Suppressor macrophage treated with lipopolysaccharide for 1 hour (primary cell): Measurements from ENCODE around the gene MCOLN2.
A peak's percentile ranks its signal among the peaks of the same experiment; 100 is the strongest.
"Not testable (repeated sequence)": the region's sequence is repeated elsewhere in the genome, so short reads cannot be mapped to it uniquely, and the experiment has no call there.

ENCODE experiments used
- DNase-seq, 3 donors: peaks; one replicate each; pipeline ENCODE4 v3.0.0-alpha.2; 2020 to 2022

Gene MCOLN2

DNA sequence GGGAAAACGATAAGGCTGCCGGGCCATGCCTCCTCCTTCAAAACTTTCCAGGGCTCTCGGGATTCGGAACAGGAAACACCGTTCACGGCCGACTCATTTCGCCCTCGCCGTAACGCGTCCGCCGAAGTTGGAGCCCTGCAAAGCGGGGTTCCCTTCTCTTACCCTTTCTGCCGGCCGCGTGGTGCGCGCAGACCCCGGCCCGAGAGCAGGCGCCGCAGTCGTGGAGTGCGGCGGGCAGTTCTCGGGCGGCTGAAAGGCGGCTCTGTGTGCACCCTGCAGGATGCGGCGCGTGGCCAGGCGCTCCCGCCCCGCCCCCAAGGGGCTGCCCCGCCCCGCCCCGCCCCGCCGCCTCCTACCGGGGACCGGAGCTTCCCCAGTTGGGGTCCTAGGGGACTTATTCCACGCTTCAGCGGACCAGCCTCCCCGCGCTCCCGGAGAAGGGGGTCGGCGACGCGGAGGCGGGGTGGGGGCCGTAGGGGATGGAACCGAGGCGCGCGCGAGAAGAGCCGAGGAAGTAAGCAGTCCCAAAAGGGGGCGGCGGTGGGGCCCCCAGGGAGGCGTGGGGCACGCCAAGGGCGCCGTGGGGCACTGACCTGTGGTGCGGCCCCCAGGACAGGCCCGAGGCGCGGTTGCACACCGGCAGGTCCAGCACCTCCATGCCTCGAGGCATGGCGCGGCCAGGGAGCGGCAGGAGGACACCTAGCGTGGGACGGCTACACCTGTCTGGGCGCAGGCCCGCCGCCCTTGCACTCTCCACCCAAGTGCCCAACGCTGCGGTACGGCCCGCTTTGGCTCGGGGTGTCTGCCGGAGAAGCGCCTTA is at the start of gene MCOLN2:
Gene MCOLN2, minus strand, starts transcription at position 268 of the 821 bp plus-strand sequence. Its CDS starts 241 bp downstream, at position 27.
- DNase-seq, result peak; percentile 56 to 91 (median 72)

DNA sequence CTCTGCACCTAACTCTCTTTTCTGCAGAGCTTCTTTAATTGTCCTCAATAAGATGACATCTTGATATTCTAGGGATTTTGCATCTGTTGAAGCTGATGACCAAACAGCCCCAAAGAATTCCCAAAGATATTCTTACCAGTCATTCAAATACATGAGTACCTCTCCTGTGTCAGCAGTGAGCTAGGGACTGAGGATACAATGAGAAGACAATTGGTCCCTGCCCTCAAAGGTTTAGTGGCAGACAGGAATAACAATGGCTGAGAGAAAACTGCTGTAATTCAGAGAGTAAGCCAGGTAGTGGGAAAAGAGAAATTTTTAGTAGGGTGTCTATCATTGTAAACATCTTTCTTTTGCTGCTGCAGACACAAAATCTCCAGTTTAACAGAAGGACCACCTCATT is 45.5 kb upstream of the MCOLN2 start:
- DNase-seq, result no peak

DNA sequence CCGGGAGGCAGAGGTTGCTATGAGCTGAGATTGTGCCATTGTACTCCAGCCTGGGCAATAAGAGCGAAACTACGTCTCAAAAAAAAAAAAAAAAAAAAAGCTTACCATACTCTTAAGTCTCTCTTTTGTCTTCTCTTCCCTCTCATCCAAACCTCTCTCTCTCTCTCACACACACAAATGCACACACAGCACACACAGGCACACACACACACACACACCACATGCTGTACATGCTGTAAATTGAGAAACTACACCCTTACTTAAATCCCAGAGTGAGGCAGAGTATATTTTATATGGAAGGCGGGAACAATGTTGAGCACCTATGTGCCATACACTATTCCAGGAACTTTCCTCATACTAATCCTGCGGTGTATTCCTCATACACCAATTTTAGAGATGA is 44.9 kb upstream of the MCOLN2 start:
- DNase-seq, result no peak

DNA sequence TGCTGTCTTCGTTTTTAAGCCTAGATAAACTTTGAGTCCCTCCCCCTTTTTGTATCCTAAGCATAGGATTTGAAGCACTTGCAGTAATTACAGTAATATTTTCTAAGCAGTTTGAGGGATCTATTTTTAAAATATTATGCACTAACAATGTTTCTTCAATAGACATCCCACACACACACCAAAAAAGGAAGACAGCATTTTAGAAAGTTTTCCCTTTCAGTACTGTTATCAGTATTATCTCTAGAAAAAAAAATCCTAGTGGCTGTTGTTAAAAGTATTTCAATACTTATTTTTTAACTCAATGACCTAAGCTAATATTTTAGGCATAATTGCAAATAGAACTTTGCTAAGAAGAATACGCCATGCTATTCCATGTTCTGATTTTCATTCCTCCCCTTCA is 36.3 kb upstream of the MCOLN2 start:
- no peak for DNase-seq

DNA sequence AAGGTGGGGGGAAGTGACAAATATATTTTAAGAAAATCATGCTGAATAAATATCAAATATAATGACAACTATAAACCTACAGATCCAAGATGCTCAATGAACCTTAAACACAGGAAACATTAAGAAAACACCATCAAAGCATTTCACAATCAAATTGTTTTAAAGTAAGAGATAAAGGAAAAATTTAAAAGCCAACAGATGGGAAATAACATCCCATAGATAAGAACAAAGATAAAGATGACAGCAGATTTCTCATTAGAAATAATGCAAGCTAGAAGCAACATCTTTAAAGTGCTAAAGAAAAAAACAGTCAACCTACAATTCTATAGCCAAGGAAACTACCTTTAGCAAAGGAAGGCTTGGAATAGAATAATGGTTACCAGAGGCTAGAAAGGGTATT is 33.6 kb upstream of the MCOLN2 start:
- DNase-seq, result no peak

DNA sequence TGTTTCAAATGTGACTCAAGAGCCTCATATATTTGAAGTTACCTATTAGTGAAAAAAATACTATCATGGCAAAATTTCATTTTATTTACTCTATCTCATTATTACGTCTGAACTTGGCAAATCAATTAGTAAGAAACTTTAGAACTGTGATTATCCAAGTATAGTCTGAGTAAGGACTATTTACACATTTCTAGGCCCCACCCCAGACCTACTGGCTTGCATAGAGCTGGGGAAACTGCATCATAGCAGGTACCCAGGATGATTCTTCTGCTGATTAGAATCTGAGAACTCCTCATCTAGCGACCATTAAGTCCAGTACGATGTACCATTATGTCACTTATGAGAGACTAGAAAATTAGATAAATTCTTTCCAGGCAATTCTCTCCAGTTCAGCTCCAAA is 31.2 kb upstream of the MCOLN2 start:
- no peak for DNase-seq

DNA sequence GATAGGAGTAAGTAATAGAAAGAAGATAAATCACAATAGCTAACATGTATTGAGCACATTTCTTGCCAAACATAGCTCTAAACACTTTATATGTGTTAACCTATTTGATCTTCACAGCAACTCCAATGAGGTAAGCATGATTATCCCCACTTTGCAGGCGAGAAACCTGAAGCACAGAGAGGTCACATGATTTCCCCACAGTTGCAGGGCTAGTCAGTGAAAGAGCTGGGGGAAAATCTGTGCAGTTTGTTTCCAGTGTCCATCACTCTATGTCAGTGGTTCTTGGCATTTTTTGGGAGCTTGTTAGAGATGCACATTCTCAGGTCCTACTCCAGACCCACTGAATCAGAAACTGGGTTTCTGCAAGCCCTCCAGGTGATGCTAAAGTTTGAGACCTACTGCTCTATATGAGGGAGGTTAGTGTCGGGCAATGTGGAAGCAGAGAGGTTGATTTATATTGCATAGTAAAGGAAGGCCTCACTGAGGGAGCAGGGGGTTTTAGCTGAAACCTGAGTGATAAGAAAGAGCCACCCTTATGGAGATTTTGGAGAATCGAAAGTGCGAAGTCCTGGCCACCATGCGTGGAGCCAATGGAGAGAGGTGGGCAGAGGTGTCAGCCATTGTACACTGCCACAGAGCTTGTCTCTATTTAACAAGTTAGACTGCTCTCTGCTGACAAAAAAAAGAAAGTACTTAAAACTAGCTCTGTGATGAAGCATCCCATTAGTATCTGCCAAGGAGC is 30.5 kb upstream of the MCOLN2 start:
- peak; percentile 15 to 63 (median 53) for DNase-seq

DNA sequence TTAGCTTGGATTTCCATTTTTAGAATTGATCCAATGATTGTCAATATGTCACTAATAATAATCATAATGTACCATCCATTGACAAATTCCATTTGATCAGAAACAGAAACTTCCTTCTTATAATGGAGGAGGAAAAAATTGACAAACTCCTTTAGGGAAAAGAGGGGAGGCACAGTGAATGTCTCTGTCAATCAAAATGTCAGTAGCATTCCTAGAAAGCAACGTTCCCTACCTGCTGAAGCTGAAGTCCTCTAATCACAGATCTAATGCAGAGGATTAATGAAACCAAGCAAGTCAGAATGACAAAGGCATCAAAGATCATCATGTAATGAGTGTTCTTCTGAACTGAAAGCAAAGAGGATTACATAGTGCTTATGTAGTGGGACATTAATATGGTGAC is 29.0 kb upstream of the MCOLN2 start:
- no peak for DNase-seq

DNA sequence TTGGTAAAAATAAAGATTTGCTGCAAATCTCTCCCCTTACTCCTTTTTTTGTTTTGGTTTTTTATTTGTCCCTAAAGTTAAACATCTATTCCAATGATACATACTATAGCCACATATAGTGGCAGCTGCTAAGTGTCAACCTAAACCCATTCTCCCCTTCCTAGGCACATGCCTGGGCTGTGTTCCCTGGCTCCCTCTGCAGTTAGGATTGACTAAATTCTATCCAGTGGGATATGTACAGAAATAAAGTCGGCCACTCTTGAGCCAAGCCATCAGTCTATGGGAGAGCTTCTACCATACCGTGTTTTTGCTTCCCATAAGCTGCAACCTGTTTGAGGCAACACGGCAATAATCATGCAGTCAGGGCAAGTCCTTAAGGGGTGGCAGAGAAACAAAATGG is 27.8 kb upstream of the MCOLN2 start:
- peak in 2 of 3 donors; percentile 4 to 8 for DNase-seq

DNA sequence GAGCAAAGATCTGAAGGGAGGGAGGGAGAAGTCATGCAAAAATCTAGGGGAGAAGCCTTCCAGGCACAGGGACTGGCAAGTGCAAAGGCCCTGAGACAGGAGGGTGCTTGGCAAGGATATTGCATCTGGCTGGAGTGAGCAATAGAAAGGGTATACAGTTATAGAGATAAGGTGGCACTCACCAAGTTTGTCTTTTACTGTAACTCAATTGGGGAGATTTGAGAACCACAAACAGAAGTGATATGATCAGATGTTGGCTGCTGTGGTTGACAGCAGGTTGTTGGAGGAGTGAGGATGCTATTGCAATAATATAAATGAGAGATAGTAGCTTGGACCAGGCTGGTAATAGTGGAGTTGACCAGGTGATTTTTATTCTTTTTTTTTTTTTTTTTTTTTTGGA is 25.8 kb upstream of the MCOLN2 start:
- DNase-seq, result no peak

DNA sequence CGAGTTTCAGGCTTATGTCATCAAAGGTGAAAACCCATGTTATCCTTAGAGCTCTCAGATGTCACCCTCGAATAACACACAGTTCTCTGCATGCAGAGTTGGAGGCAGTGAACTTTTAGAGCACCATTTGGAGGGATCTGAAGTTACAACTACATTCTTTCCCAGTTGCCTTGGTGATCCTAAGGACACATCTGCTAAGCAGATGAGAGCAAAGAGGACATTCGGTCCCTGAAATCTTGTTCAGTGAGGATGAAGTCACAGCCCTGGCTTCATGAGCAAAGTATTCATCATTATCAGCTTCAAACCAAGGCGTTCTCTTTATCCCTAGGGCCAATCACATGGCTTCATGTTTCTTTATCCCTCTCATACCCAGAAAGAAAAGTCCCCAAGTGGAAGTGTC is 23.1 kb upstream of the MCOLN2 start:
- DNase-seq, result no peak

DNA sequence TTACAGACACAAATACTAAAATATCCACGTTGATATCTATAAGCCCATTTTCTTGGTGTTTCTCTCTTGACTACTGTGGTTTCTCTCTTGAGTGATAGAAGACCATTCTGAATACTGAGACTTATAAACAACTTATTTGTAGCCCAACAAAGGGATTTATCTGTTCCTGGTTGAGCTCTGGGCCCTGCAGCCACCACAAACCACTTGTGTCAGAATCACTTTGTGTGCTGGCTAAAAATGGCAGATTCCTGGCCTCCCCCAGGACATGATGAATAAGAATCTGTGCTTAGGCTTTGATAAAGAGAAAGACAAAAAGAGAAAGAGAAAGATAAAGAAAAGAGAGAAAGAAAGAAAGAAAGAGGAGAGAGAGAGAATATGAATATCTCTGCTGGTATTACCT is 18.9 kb upstream of the MCOLN2 start:
- DNase-seq, result no peak

DNA sequence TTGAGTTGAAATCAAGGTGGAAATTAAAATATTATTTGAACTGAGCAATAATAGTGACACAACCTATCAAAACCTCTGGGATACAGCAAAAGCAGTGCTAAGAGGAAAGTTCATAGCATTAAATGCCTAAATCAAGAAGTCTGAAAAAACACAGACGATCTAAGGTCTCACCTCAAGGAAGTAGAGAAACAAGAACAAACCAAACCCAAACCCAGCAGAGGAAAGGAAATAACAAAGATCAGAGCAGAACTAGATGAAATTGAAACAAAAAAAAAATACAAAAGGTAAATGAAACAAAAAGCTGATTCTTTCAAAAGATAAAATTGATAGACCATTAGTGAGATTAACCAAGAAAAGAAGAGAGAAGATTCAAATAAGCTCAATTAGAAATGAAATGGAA is 8.7 kb upstream of the MCOLN2 start:
- not testable (repeated sequence) for DNase-seq

DNA sequence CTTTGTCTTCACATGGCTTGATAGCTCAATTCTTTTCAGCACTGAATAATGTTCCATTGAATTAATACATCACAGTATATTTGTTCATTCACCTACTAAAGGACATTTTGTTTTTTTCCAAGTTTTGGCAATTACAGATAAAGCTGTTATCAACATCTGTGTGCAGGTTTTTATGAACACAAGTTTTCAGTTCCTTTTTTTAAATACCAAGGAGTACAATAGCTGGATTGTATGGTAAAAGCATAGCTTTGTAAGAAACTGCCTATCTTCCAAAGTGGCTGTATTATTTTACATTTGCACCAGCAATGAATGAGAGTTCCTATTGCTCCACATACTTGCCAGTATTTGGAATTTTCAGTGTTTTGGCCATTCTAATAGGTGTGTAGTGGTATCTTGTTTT is 4.8 kb upstream of the MCOLN2 start:
- DNase-seq, result no peak

DNA sequence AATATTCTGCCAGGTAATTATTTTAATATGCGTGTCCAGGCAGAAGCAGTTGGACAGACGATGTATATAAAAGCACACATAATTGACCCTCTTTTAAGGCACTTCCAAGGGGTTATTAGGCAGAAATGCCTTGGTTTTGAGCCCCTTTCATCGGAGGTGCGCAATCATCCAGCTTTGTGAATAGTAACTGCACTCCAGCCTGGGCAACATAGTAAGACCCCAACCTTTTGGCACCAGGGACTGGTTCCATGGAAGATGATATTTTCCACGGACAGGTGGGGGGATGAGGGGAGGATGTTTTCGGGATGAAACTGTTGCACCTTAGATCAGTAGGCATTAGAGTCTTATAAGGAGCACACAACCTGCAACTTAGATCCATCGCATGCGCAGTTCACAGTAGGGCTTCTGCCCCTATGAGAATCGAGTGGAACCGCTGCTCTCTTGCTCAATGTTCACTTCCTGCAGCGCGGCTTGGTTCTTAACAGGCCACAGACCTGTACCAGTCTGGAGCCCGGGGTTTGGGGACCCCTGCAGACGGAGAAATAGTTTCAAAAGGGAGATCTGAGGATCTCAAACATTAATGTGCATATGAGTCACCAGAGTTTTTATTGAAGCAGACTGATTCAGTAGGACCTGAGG is 1.8 kb upstream of the MCOLN2 start:
- DNase-seq, result peak; percentile 39 to 48 (median 42)

DNA sequence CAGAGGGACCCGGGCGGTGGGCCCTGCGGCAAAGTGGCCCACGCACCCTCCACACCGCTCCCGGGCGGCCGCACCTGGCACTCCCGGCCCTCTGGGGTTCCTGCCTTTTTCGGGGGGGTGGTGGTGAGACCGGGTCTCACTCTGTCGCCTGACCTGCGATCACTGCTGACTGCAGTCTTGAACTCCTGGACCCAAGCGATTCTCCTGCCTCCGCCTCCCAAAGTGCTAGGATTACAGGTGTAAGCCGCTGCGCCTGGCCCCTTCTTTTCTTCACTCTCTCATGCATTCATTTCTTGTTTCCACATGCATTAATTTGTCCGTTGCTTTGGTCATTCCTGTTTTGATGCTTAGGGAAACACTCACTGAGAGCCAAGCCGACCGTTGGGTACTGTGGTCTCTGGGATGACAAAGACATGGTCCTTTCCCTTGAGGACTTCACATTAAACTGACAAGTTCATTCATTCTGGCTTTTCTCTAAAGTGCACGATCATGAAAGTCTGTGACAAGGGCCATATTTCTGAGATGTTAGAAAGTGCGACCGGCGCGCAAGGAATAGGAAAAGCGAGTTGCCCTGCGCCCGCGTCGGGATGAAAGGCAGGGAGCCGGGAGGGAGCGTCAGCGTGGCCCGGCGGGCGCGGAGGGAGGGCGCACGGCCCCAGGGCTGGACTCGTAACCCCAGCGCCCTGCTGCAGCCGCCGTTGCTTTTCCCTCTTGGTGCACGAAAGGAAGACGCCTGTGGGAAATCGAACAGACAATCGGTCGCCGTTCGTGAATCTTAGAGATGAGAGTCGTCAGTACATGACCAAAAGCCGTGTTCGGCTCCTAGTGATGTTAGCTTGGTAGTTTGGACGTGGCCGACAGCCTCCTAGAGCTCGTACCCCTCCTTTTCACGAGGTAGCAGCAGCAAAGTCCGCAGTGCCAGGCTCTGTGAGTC is 1.0 kb upstream of the MCOLN2 start:
- peak; percentile 46 to 61 (median 47) for DNase-seq

DNA sequence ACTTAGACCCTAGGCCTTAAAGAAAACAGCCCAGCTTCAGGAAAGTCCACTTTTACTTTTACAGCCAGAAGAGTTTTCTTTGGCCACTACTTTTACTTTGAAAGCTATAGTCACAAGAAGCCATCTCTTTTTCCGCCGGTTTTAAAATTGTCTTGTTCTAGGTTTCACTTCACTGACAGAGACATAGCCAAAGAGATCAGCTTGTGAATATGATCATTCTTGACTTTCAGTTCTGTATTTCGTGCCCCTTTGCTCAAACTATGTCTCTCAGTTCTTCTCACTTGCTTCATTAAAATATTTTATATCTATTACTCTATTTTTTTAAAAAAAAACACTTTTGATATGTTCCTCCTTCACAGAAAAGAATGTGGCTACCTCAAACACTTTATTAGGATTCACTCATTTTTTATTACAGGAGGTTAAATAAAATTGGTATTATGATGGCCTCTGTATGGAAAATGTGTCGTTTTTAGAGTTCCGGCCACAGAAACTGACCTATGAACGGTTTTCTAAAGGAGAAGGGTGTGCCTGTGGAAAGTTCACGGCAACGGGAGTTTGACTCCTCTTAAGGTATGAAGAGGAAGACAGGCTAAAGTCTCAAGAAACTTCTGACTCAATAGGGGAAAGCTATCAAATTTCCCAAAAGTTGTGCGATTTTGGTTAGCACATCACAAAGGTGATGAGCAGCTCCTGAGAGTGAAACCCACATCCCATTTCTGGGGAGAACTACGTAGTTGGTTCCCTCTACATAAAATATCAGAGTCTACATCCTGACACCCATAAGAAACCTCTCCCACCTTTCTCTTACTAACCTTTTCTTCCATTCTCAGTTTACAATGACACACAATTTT is 1.2 kb downstream of the MCOLN2 start:
- DNase-seq, result peak; percentile 67 to 84 (median 71)

DNA sequence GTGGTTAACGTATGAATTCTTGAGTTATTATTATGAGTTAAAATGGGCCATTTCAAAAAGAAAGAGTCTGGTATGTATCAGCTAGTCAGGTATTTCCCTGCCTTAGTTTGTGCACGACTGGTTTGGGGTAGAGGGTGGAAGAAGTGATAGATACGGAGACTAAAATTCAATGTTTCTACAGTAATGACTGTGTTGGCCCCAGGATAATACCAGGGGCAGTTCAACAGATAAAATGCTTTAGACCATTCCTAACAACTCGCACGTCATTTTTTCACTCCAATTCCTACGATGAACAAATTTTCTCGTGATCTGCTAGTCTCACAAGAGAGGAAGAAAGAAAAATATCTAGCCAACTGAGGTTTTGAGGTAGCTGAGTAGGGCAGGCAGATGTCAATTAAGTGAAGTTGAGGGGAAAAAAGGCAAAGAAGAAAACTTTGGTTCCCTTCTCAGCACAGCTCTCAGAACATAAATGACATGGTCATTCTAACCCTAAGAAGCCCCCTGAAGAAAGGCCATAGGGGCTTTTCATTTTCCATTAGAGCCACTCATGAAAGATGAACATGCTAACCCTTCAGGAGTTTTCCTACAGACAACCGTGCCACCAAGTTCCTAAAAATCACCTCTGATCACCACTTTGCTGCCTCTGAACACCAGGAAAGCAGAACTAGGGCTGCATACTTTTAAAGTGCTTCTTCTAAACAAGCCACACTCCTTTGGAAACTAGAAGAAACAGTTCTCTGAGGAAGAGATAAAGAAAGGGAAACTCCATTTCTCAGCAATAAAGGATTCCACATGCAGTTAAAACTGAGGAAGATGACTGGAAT is 5.6 kb downstream of the MCOLN2 start:
- DNase-seq, result peak; percentile 85 to 96 (median 91)

DNA sequence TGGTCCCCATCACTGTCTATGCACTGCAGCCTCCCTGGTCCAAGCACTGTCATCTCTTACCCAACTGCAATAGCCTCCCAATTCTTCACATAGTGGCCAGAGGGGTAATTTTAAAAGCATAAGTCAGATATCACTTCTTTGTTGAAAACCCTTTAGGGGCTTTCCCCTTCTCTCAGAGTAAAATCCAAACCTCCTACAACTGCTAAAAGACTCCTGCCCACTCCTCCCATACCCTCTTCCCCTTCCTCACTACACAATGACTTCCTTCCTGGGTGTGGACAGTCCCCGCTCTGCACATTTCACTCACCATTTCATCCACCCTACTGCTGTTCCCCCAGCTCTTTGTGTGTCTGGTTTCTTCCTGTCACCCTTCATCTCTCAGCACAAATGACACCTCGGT is 8.3 kb downstream of the MCOLN2 start:
- DNase-seq, result peak; percentile 82 to 93 (median 87)

DNA sequence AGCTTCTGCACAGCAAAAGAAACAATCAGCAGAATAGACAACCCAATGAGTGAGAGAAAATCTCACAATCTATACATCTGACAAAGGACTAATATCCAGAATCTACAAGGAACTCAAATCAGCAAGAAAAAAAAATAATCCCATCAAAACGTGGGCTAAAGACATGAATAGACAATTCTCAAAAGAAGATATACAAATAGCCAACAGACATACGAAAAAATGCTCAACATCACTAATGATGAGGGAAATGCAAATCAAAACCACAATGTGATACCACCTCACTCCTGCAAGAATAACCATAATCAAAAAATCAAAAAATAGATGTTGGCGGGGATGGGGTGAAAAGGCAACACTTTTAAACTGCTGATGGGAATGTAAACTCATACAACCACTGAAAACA is 10.4 kb downstream of the MCOLN2 start:
- DNase-seq, result not testable (repeated sequence)

DNA sequence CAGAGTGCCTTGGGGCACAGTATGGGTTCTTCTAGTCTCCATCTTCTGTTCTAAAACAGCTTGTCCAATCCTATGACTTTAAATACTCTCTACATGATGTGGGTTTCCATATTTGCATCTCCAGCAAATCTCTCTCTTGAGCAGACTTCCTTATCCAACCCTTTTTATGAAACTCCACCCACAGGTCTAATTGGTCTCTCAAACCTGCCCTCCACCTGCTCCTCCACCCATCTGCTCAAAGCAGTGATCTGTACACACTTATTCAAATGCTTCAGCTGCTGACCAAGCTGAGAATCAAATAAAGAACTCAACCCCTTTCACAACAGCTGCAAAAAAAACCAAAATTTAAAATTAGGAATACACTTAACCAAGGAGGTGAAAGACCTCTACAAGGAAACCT is 11.5 kb downstream of the MCOLN2 start:
- no peak for DNase-seq
